Right ventricle myocardium superior (tissue), 1 donor: ENCODE data around the gene DHX16. TPM values are rescaled to one million over a fixed set of nuclear protein-coding genes. Genes with fewer than 3 reads are reported as not detected.
"Not testable (repeated sequence)": the region's sequence is repeated elsewhere in the genome, so short reads cannot be mapped to it uniquely, and the experiment has no call there.

Experiments
- ATAC-seq: fragments of 200-7000 bp; cut with Tn5 transposase; one replicate; pipeline ENCODE4 v1.9.1; 2020; ENCODE audit warnings: mild to moderate bottlenecking; ENCODE audit not compliant: poor library complexity
- DNase-seq: peaks from one replicate; pipeline ENCODE4 v3.0.0-alpha.2; 2020
- intact Hi-C: fragments of 100-400 bp; cut with DNase I; formaldehyde crosslinking; loops from one replicate; pipeline ENCODE4 v1.11.2; 2022
- long read RNA-seq: library from polyadenylated mRNA; unstranded; transcript quantifications from one replicate; pipeline ENCODE4 v2.0.0, GENCODE V29; 2021
- total RNA-seq: library from RNA; stranded (reverse); fragmentation: NEBNext Ultra II Directional; extraction: Animal tissue kit (Norgen Biotek cat#: 25700); gene quantifications from one replicate; pipeline ENCODE4 v1.2.1, GENCODE V29; 2021
- donor health status: DM: no; HTN: yes; CAD: no; lungs with severe emphysema.

The DHX16 gene
- total RNA-seq: 20.5 TPM
- long read RNA-seq, transcript DHX16-202 (20 exons, 3,445 nt): major isoform, 28 of 39 reads
- long read RNA-seq, partial matches to known transcripts: 9 of 39 reads
- long read RNA-seq, other reads (novel, unspliced or antisense): 2 of 39 reads

DNA sequence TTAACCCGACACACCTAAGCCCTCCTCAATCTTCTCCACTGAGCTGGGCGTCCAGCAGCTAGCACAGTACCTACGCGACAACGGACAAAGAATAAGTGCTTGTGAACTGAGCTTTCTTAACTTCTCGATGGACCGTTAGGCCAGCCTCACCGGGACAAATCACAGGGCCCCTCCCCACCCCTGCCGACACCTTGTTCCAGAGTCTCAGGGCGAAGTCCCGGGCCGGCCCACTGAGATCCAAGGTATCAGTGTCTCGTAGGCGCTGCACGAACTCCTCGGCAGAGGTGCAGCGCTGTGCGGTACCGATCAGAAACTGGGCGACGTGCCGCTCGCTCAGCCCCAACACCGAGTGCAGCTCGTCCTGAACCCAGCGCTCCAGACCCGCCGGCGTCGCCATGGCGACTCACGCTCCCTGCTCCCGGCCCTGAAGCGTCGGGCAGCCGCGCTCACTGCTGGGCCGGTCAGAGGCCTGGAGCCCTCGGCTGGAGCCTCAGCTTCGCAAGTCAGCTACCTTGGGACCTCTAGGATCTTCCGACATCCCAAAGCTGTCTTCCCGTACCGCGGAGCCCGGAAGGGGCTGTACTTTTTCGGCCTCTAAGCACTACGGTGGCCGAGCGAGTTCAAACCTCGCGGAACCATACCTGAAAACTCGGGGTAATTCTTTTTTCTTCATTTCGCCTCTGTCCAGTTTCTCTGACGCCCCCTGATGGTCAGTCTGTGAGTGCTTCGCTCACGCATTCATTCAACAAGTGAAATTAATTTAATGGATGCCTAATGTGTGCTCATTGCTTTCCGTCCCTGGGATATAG is at the start of gene DHX16:
TSS of gene DHX16 (minus strand) at position 562 of the 809 bp plus-strand sequence. CDS start at position 397, 165 bp downstream.
- intact Hi-C loops: loop anchor here (10.0 kb wide), 1 partner anchor 212 kb away; the partner anchor contains the start of gene DDR1
- ATAC-seq: peak; percentile 95

GRCh38 chr6:30722025-30722279 is 49.1 kb upstream of the DHX16 start:
- intact Hi-C loops: loop anchor here (2.0 kb wide), 1 partner anchor 43 kb away; no protein-coding TSS in a partner anchor
- ATAC-seq: not testable (repeated sequence)
- peak; percentile 55 for DNase-seq

More for the DNA sequence above, at the start of gene DHX16:
- DNase-seq: peak; percentile 98

GRCh38 chr6:30721198-30722024 is 48.6 kb upstream of the DHX16 start:
- DNase-seq (peak; percentile 95), ATAC-seq (peak; percentile 81)
- intact Hi-C loops: loop anchor here (2.0 kb wide), 1 partner anchor 43 kb away; no protein-coding TSS in a partner anchor

GRCh38 chr6:30720738-30721197 is 48.0 kb upstream of the DHX16 start:
- DNase-seq: peak; percentile 81
- ATAC-seq: peak; percentile 23
- intact Hi-C loops: no loop called here

- ATAC-seq: peak; percentile 81
Observed at GRCh38 chr6:30719791-30720737, 47.3 kb upstream of the DHX16 start, which contains the start of gene TUBB. Gene TUBB, plus strand, starts transcription at chr6:30720352. Its CDS starts 155 bp downstream, at chr6:30720507.

GRCh38 chr6:30719356-30719755 is 46.5 kb upstream of the DHX16 start:
- ATAC-seq (no peak), DNase-seq (no peak)
- intact Hi-C loops: loop anchor here (5.0 kb wide), 2 partner anchors 102 to 162 kb away; partner anchors contain the start of genes GNL1, MRPS18B, PPP1R10 and PRR3

More at GRCh38 chr6:30719791-30720737, 47.3 kb upstream of the DHX16 start, which contains the start of gene TUBB:
- DNase-seq: peak; percentile 98
- intact Hi-C loops: loop anchor here (5.0 kb wide), 2 partner anchors 103 to 163 kb away; partner anchors contain the start of genes GNL1, MRPS18B, PPP1R10 and PRR3

DNA sequence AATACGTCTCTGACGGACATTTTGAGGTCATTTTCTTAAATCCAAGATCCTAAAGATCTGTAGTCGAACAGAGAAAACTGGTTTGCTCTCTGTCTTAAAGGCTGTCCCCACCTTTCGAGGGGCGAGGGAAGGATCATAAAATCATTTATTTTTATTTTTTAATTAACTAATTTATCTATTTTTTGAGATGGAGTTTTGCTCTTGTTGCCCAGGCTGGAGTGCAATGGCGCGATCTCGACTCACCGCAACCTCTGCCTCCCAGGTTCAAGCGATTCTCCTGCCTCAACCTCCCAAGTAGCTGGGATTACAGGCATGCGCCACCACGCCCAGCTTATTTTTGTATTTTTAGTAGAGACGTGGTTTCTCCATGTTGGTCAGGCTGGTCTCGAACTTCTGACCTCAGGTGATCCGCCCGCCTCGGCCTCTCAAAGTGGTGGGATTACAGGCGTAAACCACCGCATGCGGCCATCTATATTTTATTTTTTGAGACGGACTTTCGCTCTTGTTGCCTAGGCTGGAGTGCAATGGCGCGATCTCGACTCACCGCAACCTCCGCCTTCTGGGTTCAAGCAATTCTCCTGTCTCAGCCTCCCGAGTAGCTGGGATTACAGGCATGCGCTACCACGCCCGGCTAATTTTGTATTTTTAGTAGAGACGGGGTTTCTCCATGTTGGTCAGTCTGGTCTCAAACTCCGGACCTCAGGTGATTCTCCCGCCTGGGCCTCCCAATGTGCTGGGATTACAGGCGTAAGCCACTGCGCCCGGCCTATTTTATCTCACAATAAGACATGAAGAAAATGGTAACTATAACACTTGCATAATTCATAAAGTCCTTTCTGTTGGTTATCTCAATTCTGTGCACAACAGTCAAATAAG is 45.3 kb upstream of the DHX16 start:
- not testable (repeated sequence) for ATAC-seq, DNase-seq
- intact Hi-C loops: loop anchor here (5.0 kb wide), 2 partner anchors 101 to 161 kb away; partner anchors contain the start of genes GNL1, MRPS18B, PPP1R10 and PRR3

- intact Hi-C loops: loop anchor here (5.0 kb wide), 2 partner anchors 100 to 160 kb away; partner anchors contain the start of genes GNL1, MRPS18B, PPP1R10 and PRR3
- ATAC-seq (peak; percentile 81), DNase-seq (peak; percentile 100)
Observed at GRCh38 chr6:30717129-30717844, 44.5 kb upstream of the DHX16 start, which contains the start of gene MDC1. Gene MDC1, minus strand, starts transcription at chr6:30717281. Its CDS starts 2,106 bp downstream, at chr6:30715175.

DNA sequence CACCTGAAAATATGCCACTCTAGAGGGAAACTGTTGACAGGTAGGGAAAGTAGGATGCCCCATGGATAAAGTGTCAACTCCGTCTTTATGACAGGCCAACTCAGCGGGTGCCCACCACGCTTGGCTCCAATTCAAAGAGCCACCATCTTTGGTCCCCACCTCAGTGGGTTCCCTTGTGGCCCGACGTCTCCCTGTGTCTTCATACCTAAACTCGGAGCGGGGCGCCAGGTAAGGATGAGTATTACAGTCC is 44.0 kb upstream of the DHX16 start:
- ATAC-seq (no peak), DNase-seq (no peak)
- intact Hi-C loops: loop anchor here (5.0 kb wide), 2 partner anchors 100 to 160 kb away; partner anchors contain the start of genes GNL1, MRPS18B, PPP1R10 and PRR3

- no peak for ATAC-seq
- DNase-seq: no peak
- intact Hi-C loops: no loop called here
Observed at GRCh38 chr6:30714263-30714662, 41.5 kb upstream of the DHX16 start.

DNA sequence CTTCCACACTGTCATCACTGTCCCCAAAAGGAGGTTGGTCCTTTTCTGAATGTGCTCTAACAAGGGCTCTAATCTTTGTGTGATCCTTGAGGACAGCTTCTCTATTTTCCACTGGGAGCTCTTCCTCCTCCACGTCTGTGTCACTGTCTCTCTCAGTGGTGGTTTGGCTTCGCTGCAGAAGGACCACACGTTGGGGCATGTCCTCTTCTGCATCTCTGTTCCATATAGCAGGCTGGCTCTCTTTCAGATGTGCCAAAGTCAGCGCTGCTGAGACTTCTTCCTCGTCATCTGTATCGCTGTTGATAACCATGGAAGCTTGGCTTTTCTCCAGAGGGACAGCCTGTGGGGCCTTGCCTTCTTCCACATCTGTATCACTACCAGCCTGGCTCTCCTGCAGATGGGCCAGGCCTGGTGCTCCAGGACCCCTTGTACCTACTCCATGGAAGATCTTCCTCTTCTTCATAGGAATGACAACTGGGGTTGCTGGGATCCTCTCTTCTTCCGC is 39.7 kb upstream of the DHX16 start:
- no peak for ATAC-seq
- DNase-seq: no peak
- intact Hi-C loops: no loop called here

GRCh38 chr6:30711758-30712380 is 39.1 kb upstream of the DHX16 start:
- intact Hi-C loops: no loop called here

GRCh38 chr6:30709101-30709868 is 36.5 kb upstream of the DHX16 start:
- intact Hi-C loops: no loop called here
- ATAC-seq (no peak), DNase-seq (no peak)

More at GRCh38 chr6:30711758-30712380, 39.1 kb upstream of the DHX16 start:
- ATAC-seq (no peak), DNase-seq (no peak)

DNA sequence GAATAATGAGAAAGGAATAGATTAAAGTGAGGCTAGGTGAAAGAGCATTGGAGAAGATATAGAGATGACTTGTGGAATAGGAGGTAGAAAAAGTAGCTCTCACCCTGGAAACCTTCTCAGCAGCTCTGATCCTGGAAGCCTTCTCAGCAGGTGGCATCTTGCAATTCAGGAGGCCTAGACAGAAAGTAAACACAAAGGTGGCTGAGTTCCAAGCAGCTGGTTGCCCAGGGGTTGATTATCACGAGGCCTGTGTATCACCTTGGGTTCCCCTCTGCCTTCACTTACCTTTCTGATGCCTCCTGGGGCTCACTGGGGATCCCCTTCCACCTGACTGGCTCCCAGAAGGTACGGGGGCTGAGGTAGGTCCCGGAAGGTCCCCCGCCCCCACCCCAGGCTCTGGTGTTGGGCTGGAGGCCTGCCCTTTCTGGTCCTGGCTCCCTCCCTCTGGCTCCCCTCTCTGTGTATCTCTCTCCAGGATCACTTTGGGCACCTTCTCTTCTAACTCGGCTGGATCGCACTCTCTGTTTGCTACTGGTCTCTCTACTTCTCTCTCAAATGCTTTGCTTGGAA is 34.6 kb upstream of the DHX16 start:
- ATAC-seq (no peak), DNase-seq (no peak)
- intact Hi-C loops: no loop called here
